Umbilical cord (tissue), 2 donors: ENCODE results near the gene CUL7. TPM values are rescaled to one million over a fixed set of nuclear protein-coding genes. Genes with fewer than 3 reads are reported as not detected.

ENCODE experiments used
- DNase-seq: peaks from one replicate; pipeline ENCODE4 v3.0.0-alpha.2; 2015; ENCODE audit warnings: low spot score
- total RNA-seq: library from RNA; depleted of rRNA; stranded (reverse); fragments of >200 nt; gene quantifications from one replicate; pipeline ENCODE4 v1.2.3, GENCODE V29; 2014; ENCODE audit warnings: low replicate concordance; ENCODE audit not compliant: insufficient read depth

The CUL7 gene
- total RNA-seq, 1 donor from 2014 or later = 27.0 TPM

DNA sequence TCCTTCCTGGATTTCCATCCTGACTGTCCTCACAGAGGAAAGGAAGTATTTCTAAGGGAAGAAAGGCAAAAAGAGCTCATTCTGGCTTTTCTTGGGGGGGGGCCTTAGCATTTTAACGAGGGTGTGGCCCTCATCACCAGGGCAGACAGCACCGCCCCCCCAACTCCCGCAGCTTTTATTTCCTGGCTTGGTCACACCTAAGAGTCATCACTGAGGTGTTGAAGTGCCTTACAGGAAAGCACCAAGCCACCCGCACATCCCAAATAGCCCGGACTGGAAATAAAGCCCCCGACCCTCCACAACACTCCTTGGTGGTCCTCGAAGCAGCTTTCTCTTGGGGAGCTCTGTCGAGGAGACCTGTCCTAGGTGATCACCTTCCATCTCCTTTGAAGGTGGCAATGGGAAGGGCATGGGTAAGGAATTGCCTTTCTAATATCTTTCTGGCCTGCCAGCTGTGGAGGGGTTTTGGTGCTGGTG, 23.7 kb upstream of the CUL7 start:
- no peak for DNase-seq

DNA sequence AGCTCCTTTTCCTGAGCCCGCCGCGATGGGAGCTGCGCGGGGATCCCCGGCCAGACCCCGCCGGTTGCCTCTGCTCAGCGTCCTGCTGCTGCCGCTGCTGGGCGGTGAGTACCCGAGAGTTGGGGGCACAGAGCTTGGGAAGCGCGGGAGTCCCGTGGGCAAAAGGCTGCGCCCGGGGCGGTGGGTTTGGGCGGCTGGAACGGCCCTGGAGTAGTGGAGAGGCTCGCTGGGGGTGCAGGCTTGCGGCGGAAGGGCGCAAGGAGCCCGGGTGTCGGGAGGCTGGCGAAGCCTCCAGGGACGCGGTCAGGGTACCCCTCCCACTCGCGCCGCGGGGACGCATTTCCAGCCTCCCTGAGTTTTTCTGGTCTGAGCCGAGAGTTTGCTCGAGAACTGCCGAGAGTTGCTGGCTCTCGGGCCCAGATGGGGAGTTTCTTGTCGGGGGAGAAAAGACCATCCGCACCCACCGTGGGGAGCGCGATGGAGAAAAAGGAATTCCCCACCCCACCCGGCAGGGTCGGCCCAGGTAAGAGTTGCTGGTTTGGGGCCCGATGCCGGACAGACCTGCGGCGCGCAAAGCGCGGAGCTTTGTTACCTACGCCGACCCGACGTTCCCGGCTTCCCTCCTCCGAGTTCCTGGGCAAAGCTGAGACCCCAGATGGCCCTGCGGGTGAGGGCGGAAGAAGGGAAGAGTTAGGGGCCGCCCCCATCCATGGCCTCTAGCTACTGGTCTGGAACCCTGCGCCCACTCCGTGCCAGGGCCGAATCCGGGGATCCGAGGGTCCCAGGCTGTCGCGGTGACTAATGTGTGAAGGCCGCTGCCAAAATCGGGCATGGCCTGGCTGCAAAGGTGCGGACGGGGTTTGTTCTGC, 23.0 kb upstream of the CUL7 start:
- DNase-seq = peak; percentile 56

DNA sequence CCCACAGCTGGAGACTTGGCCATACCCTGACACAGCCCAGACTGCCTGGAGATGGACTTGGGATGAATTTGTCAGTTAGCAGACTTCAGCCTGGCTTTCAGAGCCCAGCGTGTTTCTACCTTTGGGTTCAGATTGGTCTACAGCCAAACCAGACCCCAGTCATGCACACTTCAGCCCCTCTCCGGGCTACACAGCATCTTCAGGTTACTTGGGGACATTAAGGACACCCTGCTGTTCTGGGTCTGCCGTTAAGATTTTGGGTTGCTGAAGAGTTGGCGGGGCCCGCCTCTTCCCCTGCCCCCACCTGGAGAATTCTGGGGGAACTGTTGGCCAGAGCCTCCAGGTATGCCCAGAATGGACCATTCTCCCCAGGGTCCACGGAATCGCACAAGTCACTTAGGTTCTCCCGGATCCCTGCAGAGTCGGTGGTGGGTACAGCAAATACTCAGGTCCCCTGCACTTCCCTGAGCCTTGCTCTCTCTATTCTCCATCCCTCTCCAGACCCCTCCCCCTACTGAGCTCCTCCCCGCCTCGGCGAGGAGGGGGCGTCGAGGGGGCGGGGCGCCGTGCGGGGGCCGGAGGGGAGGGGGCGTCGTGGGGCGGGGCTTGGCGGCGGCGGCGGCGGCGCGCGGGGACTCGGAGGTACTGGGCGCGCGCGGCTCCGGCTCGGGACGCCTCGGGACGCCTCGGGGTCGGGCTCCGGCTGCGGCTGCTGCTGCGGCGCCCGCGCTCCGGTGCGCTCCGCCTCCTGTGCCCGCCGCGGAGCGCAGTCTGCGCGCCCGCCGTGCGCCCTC, 22.2 kb upstream of the CUL7 start, which contains the start of gene PTK7:
TSS of gene PTK7 (plus strand) at position 645 of the 794 bp plus-strand sequence. CDS start 175 bp downstream, outside the sequence.
- peak; percentile 91 for DNase-seq

DNA sequence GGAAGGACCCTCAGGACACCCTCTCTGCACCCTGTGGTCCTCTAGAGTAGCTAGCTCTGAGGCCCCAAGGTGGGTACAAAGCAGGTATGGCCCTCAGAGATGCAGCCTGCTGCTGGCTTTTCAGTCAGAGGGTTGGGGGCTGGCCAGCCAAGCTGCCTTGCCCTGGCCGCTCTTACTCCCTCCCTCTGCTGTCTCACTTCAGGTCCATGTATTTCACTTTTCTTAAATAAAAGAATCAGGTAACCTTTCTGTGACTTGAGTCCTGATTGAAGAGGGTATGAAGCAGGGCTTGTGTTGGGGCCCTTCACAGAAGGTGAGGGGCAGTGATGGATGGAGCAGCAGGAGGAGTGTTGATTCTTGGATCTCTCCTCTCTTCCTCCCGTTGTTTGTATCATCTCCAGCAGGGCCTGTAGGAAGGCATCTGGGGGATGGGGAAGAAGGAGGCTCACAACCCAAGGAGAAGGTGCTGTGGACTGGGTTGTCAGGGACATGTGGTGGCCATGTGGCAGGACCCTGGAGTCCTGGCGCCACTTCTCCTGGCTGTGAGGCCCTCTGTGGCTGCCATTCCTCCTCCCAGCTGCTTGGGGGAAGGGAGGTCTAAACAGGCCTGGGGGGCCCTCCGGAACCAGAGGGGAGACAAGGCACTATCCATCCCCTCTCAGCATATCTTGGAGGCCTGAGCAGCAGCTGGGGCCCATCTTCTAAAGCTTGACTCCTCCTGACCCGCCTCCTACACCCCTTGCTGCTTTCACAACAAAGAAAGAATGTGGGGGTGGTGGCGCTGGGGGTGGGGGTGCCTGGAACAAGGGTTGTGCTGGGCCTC, 21.4 kb upstream of the CUL7 start:
- peak; percentile 94 for DNase-seq

DNA sequence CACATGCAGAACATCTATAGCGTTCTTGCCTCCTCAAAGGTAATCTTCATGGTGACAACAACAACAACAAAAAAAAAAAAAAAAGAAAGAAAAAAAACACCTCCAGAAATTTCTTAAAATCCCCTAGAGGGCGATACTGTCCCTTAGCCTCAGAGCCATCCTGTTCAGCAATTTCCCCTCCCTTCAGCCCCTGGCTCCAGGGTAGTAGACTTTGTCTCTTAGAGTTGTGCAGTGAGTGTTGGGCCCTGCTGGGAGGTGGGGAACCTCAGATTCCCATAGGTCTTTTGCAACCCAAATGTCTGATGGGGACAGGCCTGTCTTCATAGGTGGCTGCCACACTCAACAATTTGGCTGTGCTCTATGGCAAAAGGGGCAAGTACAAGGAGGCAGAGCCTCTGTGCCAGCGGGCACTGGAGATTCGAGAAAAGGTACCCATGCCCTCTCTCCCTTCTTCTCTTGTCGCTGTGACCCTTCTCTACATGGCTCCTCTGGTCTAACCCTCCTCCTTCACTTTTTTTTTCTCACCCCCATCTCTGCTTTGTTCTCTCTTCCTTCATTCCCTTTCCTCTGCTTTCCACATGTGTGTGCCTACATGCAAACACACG, 16.5 kb upstream of the CUL7 start:
- peak; percentile 75 for DNase-seq

DNA sequence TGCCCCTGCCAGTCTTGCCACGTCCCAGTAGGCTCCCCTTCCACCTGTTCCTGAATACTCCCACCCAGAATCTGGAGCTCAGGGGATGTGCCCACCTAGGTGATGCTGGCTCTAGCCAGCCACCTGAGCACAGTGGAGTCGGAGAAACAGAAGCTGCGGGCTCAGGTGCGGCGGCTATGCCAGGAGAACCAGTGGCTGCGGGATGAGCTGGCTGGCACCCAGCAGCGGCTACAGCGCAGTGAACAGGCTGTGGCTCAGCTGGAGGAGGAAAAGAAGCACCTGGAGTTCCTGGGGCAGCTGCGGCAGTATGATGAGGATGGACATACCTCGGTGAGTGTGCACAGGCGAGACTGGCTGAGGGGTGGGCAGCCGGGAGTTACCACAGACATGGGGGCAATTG, 9.2 kb upstream of the CUL7 start:
- no peak for DNase-seq

DNA sequence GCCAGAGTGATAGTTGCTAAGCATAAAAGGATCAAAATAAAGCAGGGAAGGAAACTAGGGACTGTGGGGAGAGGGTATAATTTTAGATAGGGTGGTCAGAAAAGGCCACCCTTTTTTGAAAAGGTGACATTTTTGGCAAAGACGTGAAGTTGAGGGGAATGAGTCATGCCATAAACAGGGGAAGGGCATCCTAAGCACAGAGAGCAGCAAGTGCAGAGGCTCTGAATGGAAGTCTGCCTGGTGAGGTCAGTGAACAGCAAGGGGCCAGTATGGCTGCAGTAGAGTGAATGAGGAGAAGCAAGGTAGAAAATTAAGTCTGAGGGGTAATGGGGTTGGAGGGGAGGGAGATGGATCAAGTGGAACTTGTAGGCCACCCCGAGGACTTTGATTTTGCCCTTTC, 8.2 kb upstream of the CUL7 start:
- no peak for DNase-seq

DNA sequence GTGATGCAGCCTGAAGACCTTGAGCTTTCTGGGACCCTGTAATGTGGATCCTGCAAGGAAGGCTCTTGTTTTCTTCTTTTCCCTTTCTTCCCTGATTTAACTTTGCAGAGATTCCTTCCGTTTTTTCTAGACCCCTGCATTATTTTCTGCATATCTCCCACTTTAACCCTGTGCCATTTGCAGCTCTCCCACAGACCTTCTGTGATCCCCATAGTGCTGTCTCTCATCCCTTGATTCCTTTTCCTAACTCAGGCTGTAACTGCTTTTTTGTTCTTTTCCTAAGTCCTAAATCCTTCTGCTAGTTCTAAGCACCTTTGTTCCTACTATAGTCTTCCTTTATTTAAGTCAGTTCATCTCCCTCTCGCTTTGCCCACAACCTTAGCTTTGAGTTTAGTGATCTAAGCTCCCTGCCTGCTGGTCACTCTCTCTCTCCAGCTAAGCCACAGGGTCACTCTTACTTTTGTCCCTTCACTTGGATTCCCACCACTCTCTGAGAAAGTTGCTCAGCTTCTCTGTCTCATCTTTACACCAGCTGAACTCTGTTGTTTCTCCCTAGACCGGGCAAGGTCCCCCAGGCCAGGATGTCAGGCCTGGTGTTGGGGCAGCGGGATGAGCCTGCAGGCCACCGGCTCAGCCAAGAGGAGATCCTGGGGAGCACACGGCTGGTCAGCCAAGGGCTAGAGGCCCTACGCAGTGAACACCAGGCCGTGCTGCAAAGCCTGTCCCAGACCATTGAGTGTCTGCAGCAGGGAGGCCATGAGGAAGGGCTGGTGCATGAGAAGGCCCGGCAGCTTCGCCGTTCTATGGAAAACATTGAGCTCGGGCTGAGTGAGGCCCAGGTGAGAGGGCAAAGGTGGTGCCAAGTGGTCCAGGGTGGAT, 7.3 kb upstream of the CUL7 start:
- DNase-seq = no peak

DNA sequence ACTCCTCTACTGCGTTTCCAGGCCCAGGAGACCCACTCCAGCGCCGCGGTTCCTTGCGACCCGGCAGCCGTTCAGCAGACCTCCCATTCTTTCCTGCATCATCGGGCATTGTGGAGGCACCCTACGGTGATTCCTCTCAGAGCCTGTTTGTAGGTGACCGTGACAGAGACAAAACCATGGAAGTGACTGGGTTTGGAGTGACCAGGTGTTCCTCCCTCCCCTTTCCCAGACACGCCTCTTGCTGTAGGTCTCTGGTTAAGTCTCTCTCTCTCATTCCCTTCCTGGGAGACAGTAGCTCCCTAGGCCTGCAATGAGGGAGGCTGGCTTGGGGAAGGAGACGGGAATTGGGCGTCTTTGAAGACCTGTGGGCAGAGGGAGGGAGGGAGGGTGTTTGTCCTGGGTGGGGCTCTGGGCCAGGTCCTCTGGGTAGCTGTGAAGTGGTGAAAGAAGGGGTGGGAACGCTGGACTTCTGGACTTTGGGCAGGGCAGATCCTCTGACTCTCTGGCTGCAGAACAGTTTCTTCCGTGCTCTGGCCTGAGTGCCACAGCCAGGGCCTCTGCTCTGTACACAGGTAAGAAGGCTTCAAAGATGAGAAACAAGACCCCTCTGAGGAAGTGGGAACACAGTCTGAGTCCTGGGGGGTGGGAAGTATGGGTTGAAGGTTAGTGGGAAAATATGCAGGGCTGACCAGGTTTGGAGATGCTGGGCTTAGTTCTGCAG, 6.5 kb upstream of the CUL7 start:
- DNase-seq = peak; percentile 25

DNA sequence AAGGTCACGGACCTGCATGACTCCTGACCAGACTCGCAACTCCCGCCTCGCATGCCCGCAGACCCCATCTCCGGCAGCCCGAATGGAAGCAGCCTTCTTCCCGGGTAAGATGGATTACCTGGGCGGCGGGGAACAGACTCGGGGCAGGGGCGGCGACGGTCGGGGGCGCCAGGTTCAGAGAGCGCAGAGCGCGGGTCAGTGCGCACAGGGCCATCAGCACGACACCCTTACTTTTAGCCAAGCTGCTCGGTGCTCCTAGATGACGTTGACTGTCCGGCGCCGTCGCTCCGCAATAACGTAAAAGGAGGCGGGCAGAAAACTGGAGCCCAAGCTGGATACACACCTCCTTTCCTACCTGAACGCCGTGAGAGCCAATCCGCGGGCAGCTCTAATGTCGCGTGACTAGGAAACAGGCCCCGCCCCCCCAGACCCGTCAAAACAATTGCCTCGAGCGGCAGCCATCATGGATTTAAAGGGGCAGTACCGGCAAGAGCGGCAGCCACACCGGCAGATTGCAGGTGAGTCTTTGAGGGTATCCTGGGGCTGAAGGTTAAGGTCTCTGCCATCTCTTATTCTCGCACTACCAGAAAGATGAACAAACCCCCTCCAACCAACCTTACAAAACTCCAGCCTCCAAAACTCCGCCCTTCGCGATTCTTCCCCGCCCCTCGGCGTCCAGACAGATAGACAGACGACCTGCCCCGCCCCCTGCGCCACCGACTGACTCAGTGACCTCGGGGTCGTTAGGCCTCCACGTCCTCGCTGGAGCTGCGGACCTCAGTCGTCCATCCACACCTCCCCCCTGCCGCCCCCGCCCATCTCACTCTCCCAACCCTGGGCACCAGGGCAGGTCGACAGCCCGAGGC, 5.8 kb upstream of the CUL7 start, which contains the start of the genes KLC4 and MRPL2:
TSS of gene KLC4 (plus strand) at position 464 of the 866 bp plus-strand sequence. CDS start 1,705 bp downstream, outside the sequence.
TSS of gene MRPL2 (minus strand) at position 267 of the 866 bp plus-strand sequence. CDS start at position 214, 53 bp downstream.
- peak; percentile 99 for DNase-seq

DNA sequence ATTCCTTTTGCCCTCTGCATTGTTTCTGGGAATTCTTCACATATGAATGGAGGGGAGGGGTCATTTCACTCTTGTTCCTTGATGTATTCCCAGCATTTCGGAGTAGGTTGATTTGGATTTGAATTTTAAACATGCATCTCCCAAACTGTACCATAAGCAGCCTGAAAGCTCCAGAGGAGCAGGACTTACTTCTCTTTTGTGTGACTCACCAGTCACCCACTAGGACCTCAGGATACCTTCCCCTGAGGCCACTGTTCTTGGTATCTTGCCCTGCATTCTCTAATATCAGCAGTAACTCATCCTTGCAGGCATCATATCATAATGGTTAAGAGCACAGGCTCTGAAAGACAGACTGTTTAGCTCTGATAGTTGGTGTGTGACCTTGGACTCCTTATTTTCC, 4.9 kb upstream of the CUL7 start:
- DNase-seq = no peak

DNA sequence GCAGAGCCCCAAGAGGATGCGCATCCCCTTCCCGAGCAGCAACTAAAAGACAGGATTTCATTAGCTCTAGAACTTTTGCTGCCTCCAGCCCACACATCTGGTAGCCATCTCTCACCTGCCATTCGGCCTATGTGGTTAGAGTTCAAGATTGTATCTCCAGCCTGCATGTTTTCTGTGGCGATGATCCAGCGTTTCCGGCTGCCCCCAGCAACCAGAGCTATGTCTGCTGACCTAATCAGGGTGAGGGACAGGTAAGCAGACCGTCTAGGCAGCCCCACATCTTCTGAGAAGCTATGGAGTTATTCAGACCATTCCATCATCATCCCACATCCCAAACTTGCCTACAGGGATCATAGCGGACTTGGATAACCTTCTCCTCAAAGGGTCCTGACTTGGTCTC, 2.3 kb upstream of the CUL7 start:
- DNase-seq = no peak

DNA sequence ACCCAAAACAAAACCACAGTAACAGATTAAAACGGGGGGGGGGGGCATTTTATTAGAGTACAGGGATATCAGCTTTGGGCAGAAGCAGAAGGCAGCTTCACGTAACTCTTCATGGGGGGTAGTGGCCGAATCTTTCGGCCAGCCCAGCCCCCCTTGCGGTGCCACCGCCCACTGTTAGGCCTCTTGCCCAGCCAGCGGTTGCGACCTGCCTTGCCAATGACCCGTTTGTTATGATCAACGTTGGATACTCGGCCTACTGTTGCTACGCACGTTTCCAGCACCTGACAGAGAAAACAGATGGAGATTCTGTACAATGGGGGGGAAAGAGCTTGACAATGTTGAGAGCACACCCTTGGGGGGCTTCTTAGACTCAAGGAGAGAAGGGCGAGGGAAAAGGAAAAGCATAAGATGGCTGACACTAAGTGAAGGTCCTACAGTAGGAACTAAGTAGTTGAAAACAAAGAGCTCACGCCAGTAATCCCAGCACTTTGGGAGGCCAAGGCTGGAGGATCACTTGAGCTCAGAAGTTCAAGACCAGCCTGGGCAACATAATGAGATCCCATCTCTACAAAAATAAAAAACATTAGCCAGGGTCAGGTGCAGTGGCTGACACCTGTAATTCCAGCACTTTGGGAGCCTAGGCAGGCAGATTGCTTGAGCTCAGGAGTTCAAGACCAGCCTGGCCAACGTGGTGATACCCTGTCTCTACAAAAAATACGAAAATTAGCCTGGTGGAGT, 724 bp upstream of the CUL7 start:
- DNase-seq = no peak

DNA sequence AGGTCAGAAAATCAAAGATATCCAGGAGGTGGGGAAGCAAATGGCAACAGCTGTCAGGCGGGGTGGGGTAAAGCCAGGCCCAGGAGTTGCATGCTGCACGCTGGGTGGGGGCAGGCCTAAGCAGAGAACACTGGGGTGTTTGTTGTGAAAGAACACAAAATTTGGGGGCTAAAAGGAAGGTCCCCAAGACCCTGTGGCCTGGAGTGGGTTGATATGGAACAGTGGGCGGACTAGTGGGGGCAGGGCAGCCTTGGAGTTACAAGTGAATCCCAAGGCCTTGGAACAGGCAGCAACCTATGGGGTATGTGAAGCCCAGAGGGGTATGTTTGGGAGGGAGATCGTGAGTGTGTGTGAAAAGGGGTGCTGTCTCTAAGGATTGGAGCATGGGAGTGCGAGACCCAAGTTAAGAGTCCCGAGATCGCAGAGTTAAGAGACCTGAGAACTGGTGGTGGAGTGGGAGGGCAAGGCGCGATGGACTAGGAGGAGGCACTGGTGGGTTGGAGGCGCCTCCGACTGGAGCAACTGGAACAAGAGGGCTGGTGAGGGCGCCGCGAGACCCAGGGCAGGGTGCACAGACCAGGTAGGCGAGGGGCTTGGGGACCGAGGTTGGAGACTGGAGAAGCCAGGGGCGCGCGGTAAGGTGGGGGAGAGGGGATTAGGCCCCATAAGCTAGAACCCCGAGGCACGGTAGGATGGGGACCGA, 658 bp downstream of the CUL7 start:
- peak; percentile 57 for DNase-seq

DNA sequence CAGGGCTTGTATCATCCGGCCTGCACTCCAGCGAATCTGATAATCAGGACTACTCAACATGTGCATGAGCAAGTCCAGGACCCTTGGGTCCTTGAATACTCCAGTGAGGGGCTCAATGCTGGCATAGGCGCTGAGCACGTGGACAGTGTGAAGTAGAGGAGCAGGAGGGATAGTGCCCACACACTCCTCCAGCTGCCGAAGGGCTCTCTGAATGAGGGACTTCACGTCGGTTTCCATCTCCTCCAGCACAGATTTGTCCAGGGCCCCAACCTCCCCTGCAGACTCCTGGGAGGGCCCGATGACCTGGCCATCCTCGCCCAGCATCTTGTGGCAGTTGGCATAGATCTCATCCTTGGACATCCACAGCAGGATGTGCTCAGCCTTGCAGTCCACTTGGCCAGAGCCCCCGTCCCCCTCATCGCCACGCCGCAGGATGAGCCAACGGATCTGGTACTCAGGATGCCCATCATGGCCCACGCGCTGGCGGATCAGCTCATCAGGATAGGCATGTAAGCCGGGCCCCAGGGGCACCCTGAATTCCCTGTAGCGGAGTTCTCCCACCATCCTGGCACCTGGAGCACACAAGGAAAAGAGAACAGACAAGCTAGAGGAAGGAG, 1.3 kb downstream of the CUL7 start:
- DNase-seq = peak; percentile 37

DNA sequence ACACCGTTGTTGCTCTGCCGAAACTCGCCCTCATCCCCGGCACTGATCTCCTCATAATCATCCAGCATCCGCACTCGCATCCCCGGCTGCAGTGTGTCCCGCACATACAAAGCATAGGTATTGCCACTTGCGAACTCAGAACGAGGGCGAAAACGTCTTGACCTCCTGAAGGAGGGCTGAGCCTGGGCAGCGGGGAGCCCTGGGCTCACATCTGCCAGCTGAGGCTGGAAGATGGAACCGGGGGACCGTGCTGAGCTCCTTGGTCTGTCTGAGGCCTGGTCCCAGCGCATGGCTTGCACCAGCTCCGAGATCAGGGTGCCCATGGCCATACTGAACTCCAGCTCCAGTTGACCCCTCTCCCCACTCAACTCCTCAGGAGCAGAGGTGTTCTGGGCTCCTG, 2.7 kb downstream of the CUL7 start:
- no peak for DNase-seq
